COLO668 (cell line): ENCODE data around the gene PRSS33.

Experiments used
- DNase-seq: peaks from one replicate; lab custom pipeline; 2025; ENCODE audit not compliant: unreplicated experiment; lab: John Stamatoyannopoulos, UW

PRSS33 gene

DNA sequence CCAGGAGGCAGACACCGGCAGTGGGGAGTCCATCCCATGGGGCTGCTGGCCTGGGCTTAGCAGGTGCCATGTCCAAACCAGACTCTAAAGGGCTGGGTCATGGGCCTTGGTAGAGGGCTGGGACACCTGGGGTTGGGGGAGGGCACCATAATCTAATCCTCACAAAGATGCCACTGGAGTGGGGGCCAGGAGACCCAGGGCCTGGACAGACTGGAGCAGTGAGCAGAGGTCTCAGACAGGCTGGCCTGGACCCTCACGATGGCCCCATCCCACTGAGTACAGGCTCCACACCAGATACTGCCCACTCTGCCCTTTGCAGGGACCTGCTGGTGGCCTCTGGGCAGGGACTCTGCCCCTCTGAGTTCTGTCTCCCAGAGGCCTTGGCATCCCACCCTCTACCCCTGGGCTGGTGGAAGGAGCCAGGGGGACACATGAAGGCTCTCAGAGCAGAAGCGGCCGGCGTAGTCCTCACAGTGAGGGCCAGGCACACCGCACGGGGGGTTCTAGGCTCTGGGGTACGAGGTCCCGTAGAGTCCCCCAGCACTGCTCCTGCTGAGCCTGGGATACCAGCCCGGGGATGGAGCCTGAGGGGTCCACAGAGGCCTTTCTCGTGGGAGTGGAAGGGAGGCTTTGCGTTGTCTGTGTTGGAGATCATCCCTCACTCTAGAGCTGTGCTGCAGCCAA, 44.9 kb downstream of the PRSS33 start:
- DNase-seq, result no peak

DNA sequence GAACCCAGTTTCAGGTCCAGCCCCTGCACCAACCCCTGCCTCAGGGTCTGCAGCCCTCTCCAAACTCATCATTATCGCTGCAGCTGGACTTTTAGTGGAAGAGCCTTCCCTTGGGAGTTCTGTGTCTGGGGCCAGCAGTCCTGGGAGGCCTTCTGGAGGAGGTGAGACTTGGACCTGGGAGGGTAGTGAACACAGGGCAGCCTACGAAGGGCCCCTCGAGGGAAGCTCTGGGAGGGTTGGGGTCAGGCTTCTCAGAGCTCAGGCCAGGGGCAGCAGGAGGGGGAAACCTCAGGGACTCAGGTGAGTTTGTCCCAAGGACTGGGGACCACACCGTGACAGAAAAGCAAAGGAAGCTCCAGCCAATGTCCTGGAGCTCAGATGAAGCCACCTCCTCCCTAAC, 46.2 kb downstream of the PRSS33 start:
- DNase-seq, result no peak

- DNase-seq, result no peak
These were observed 46.9 kb downstream of the PRSS33 start for GRCh38 chr16:2740476-2740875.

DNA sequence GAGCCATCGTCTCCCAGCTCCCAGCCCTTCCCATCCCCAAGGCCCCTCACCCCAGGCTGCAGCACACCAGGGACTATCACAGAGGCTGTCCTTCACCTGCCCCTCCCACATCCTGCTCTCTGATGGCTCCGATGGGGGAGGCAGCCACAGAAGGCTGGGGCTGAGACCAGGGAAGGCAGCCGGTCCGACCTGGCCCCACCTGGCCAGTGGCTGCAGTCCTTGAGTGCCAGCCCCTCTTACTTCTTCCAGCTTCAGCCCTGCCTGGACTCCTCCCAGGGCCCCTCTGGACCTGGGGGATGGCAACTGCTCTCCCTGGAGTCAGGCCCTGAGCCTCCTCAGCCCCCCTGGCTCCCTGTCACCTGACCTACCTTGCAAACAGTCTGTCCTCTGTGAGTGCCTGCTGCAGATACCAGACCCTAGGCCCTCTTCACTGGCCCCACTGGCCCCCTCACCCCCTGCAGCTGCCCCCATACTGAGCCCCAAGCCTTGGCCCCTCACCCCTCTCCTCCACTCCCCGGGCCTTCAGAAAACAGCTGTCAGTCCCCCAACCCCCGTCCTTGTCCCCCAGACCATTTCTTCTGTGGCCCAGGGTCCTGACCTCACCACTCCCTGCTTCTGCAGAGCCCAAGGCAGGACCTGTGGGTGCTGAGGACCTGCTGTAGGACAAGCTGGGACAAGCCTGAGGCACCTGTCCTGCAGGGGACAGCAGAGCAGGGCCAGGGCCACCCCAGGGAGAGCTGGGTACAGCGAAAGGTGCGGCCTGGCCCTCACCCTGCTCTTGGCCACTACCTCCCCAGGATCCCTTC, 47.5 kb downstream of the PRSS33 start:
- DNase-seq, result no peak

DNA sequence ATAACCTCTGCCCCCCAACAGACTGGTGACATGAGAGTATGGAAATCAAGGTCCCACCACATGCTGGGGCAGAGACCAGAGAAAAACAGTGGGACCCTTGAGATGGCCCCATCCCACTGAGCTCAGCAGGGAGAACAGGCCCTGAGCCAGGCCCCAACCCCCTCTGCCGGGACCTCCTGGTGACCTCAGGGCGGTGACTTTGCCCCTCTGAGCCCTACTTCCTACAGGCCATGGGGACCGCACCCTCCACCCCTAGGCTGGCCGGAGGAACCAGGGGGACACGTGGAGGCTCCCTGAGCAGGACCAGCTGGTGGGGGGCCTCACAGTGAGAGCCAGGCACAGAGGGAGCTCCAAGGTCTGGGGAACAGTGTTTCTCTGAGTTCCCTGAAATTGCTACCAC, 48.7 kb downstream of the PRSS33 start:
- DNase-seq, result no peak

GRCh38 chr16:2737895-2738418, 49.4 kb downstream of the PRSS33 start:
- no peak for DNase-seq

- DNase-seq, result no peak
These were observed 50.1 kb downstream of the PRSS33 start for GRCh38 chr16:2737238-2737605.

DNA sequence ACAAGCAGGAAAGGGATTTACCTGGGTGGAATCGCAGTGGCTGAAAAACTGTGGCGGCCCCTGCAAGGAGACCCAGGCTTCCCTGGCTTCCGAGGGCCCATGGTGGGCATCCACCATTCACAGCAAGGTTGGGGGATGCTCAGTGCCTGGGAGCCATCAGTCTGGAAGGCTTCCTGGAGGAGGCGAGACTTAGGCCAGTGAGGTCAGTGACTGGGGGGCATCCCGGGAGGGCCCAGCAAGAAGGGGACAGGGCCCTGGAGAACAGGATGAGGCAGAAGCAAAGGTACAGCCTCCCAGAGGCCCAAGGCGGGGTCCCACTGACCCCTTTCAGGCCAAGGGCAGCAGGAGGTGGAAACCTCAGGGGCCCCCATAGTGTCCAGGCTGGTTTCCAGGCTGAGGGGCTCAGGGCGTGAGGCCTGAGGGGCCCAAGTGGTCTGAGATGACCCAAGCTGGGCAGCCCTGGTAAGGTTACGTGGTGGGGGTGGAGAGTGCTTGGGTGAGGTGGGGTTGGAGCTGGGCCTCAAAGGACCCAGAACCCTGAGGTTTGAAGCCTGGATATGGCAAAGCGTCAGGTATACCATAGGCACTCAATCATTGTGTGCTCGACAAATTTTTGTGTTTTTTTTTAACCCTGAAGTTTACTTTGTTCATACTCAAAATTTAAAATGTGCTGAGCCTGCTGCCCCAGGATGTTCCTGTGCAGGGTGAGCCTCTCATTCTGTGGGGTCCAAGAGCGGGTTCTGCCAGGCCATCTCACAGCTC, 50.7 kb downstream of the PRSS33 start:
- DNase-seq, result no peak

DNA sequence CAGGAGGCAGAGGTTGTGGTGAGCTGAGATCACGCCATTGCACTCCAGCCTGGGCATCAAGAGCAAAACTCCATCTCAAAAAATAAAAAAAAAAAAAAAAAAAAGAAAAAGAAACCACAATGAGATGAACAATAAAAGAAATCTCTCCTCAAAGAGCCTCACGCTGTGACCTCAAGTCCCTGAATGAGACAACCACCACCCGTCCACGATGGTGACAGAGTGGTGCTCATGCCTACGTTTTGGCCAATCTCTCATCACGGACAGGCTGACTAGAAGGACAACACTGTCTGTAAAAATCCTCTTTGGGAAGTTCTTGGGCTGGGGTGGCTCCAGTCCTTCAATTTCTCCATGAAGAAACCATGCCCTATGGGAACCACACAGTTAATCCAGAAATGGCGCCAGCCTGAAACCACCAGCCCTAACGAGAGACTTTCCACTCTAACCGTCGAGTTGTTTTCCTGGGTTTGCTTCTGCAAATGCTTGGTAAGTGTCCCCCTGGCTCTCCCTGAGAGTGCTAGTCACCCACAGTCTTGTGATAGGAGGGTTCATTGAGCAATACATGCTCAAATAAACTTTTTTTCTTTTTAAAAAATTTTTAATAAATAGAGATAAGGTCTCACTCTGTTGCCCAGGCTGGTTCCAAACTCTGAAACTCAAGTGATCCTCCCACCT, 52.4 kb downstream of the PRSS33 start:
- no peak for DNase-seq
